OCI-LY7 (cell line): ENCODE data around the gene AK9. TPM values are rescaled to one million over a fixed set of nuclear protein-coding genes. Genes with fewer than 3 reads are reported as not detected.
"Not testable (repeated sequence)": the region's sequence is repeated elsewhere in the genome, so short reads cannot be mapped to it uniquely, and the experiment has no call there.

Experiments
- BruUV-seq: library from RNA; stranded (reverse); fragments of 400-500 nt; replicated peaks from 2 replicates; lab custom pipeline; 2021; lab: Mats Ljungman, UMichigan
- CTCF ChIA-PET: fragments of 300-600 bp; sonication (Branson Sonifier 250); formaldehyde crosslinking; loops from one replicate; lab custom pipeline; 2022; ENCODE audit warnings: antibody characterized with exemption; ENCODE audit not compliant: unreplicated experiment; lab: Charles Lee
- POLR2A ChIA-PET: fragments of 300-600 bp; sonication (Branson Sonifier 250); formaldehyde crosslinking; loops from one replicate; lab custom pipeline; 2022; ENCODE audit warnings: antibody characterized with exemption; lab: Charles Lee
- DNase-seq: peaks from one replicate; pipeline ENCODE4 v3.0.0-alpha.2; 2015; ENCODE audit warnings: low spot score
- H2AFZ ChIP-seq: fragments of 200-600 bp; sonication (generic), shearing (Covaris generic); 2 replicates; pipeline ENCODE4 v1.6.1; 2014; ENCODE audit warnings: mild to moderate bottlenecking, antibody characterized with exemption, low read length, moderate library complexity
- H3K27ac ChIP-seq: fragments of 200-600 bp; sonication (generic); 2 replicates; pipeline ENCODE4 v1.5.1; 2014; ENCODE audit warnings: mixed run types, low read depth, mild to moderate bottlenecking, moderate library complexity, low read length, inconsistent platforms; ENCODE audit not compliant: poor library complexity, severe bottlenecking
- H3K36me3 ChIP-seq: fragments of 200-600 bp; sonication (generic); 2 replicates; pipeline ENCODE4 v1.6.1; 2014; ENCODE audit warnings: mild to moderate bottlenecking, antibody characterized with exemption, low read length, moderate library complexity, mixed read lengths; ENCODE audit not compliant: insufficient read depth
- H3K4me1 ChIP-seq: fragments of 200-600 bp; sonication (generic); 2 replicates; pipeline ENCODE4 v1.5.1; 2014; ENCODE audit warnings: mild to moderate bottlenecking, low read length; ENCODE audit not compliant: insufficient read depth, poor library complexity, severe bottlenecking
- H3K4me2 ChIP-seq: fragments of 200-600 bp; sonication (generic); 2 replicates; pipeline ENCODE4 v1.6.1; 2014; ENCODE audit warnings: mild to moderate bottlenecking, low read length
- H3K4me3 ChIP-seq: fragments of 200-600 bp; sonication (generic); 2 replicates; pipeline ENCODE4 v1.5.1; 2014; ENCODE audit warnings: mild to moderate bottlenecking, low read depth, low read length; ENCODE audit not compliant: poor library complexity, severe bottlenecking
- H3K79me2 ChIP-seq: fragments of 200-600 bp; sonication (generic); 2 replicates; pipeline ENCODE4 v1.6.1; 2016; ENCODE audit warnings: low read depth, mild to moderate bottlenecking, low read length, moderate library complexity, mixed read lengths; ENCODE audit not compliant: insufficient read depth
- H3K9me2 ChIP-seq: fragments of 200-600 bp; sonication (generic); 2 replicates; pipeline ENCODE4 v1.6.1; 2016; ENCODE audit warnings: mild to moderate bottlenecking, low read length, mixed read lengths; ENCODE audit not compliant: insufficient read depth
- H3K9me3 ChIP-seq: fragments of 200-600 bp; sonication (generic); 2 replicates; pipeline ENCODE4 v1.6.1; 2014; ENCODE audit warnings: mild to moderate bottlenecking, mixed run types, low read length, mixed read lengths
- H4K20me1 ChIP-seq: fragments of 200-600 bp; sonication (generic); 2 replicates; pipeline ENCODE4 v1.6.1; 2014; ENCODE audit warnings: mild to moderate bottlenecking, antibody characterized with exemption, low read length, moderate library complexity, mixed read lengths; ENCODE audit not compliant: insufficient read depth
- CTCF ChIP-seq: fragments of 200-600 bp; sonication (generic); conservative IDR thresholded peaks from 2 replicates; pipeline ENCODE4 v1.5.1; 2014; ENCODE audit warnings: mild to moderate bottlenecking, antibody characterized with exemption, low read length, moderate library complexity, mixed read lengths
- EZH2phosphoT487 ChIP-seq: fragments of 200-600 bp; sonication (generic); IDR thresholded peaks from 2 replicates; pipeline ENCODE4 v1.6.1; 2018; ENCODE audit warnings: low read depth, borderline replicate concordance, mild to moderate bottlenecking, mixed run types, antibody characterized with exemption, low read length, moderate library complexity, mixed read lengths
- intact Hi-C: fragments of 100-400 bp; cut with micrococcal nuclease; formaldehyde crosslinking; loops from one replicate; pipeline ENCODE4 v1.10.0; 2022; ENCODE audit not compliant: unreplicated experiment
- total RNA-seq, 2 experiments: library from RNA; depleted of rRNA in 1 of 2; stranded (reverse); fragments of >200 nt in 1 of 2; shearing (Covaris generic) in 1 of 2; gene quantifications; 2 replicates each; pipeline ENCODE4 v1.2.3, GENCODE V29; 2014 to 2022

Gene AK9
- total RNA-seq, 2 experiments from 2014 or later: 4.9 to 6.7 TPM

- Histone ChIP-seq H3K79me2 (peaks cover 9% of the 10 kb centered on the region; the same call in 1 of the 2 replicates), H3K9me3 (no peaks in the 10 kb centered on the region), H3K9me2 (no peaks in the 10 kb centered on the region), H3K4me1 (peaks cover 14% of the 10 kb centered on the region), H3K4me3 (no peak overlapping the region), H3K36me3 (no peaks in the 10 kb centered on the region), H4K20me1 (no peaks in the 10 kb centered on the region), H3K4me2 (no peak overlapping the region), H2AFZ (no peak overlapping the region), H3K27ac (no peak overlapping the region)
- intact Hi-C loops: no loop called here
- TF ChIP-seq CTCF (no peak), EZH2phosphoT487 (no peak)
- ChIA-PET CTCF (no interaction called here), POLR2A (no interaction called here)
- no TSS peak for BruUV-seq
- no peak for DNase-seq
Measured at GRCh38 chr6:109687271-109687761, 3.7 kb downstream of the AK9 start.

GRCh38 chr6:109686566-109687265, 4.3 kb downstream of the AK9 start:
- Histone ChIP-seq H3K9me2 (no peaks in the 10 kb centered on the region), H3K4me1 (peaks cover 8% of the 10 kb centered on the region), H3K9me3 (no peaks in the 10 kb centered on the region), H3K36me3 (no peaks in the 10 kb centered on the region), H3K4me2 (no peak overlapping the region), H3K4me3 (no peak overlapping the region), H2AFZ (no peak overlapping the region), H3K27ac (no peak overlapping the region), H4K20me1 (no peaks in the 10 kb centered on the region), H3K79me2 (peaks cover 3% of the 10 kb centered on the region; the same call in 1 of the 2 replicates)
- CTCF ChIA-PET: no interaction called here
- intact Hi-C loops: no loop called here
- no peak for TF ChIP-seq CTCF
- no peak for TF ChIP-seq EZH2phosphoT487
- BruUV-seq: no TSS peak
- POLR2A ChIA-PET: no interaction called here
- DNase-seq: no peak

GRCh38 chr6:109678661-109679505, 12.1 kb downstream of the AK9 start:
- H3K36me3 ChIP-seq, intact Hi-C loops, H2AFZ ChIP-seq, H3K4me2 ChIP-seq, POLR2A ChIA-PET, CTCF ChIA-PET, DNase-seq, H4K20me1 ChIP-seq, H3K79me2 ChIP-seq, H3K4me3 ChIP-seq, H3K4me1 ChIP-seq, H3K9me2 ChIP-seq, H3K9me3 ChIP-seq, BruUV-seq, H3K27ac ChIP-seq: not testable (repeated sequence)
